ENCODE measurements around the gene TMA7.

DNA sequence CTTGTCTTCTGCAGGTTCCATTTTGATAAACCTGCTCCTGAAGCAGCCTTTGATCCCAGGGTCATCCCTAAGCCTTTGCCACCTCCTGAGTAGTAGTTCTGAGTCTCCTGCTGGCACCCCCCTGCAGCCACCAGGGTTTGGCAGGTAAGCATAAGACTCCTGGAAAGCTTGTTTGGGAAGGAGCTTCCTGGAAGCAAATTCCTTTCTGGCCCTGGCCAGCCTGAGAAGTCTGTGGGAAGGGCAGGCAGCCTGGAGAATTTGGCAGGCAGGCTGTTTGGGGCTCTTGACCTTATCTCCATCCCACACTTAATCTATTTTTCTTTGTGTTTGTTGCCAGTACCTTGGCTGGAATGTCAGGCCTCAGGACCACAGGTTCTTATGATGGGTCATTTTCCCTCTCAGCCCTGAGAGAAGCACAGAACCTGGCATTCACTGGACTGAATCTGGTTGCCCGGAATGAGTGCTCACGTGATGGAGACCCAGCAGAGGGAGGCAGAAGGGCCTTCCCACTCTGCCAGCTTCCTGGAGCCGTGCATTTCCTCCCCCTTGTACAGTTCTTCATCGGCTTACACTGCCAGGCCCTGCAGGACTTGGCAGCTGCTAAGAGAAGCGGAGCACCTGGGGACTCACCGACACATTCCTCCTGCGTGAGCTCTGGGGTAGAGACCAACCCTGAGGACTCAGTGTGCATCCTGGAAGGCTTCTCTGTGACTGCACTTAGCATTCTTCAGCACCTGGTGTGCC is 19.9 kb downstream of the TMA7 start:
- no peak for TF ChIP-seq TCF7L2 (IDR thresholded peaks at IDR 0.05; ENCODE audit: borderline replicate concordance, low read depth, low read length)
- no peak for TF ChIP-seq SCRT2 (tag by site-specific recombination; IDR thresholded peaks at IDR 0.05)
- TF ChIP-seq, protein P1, sequence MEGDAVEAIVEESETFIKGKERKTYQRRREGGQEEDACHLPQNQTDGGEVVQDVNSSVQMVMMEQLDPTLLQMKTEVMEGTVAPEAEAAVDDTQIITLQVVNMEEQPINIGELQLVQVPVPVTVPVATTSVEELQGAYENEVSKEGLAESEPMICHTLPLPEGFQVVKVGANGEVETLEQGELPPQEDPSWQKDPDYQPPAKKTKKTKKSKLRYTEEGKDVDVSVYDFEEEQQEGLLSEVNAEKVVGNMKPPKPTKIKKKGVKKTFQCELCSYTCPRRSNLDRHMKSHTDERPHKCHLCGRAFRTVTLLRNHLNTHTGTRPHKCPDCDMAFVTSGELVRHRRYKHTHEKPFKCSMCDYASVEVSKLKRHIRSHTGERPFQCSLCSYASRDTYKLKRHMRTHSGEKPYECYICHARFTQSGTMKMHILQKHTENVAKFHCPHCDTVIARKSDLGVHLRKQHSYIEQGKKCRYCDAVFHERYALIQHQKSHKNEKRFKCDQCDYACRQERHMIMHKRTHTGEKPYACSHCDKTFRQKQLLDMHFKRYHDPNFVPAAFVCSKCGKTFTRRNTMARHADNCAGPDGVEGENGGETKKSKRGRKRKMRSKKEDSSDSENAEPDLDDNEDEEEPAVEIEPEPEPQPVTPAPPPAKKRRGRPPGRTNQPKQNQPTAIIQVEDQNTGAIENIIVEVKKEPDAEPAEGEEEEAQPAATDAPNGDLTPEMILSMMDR (tag by site-specific recombination; IDR thresholded peaks at IDR 0.05) = no peak
- TF ChIP-seq ZNF670 (tag by site-specific recombination; IDR thresholded peaks at IDR 0.05; ENCODE audit: low read depth) = no peak
- TF ChIP-seq ZNF629 (tag by site-specific recombination; IDR thresholded peaks at IDR 0.05) = no peak
